GM12865 (cell line): ENCODE results near the gene EMILIN3.

ENCODE experiments used
- DNase-seq: peaks from one replicate; pipeline ENCODE4 v3.0.0; 2010; ENCODE audit warnings: low read depth
- H3K4me3 ChIP-seq: 2 replicates; pipeline ENCODE4 v1.5.1; 2011; ENCODE audit warnings: mild to moderate bottlenecking, low read depth, low read length, control low read depth
- CTCF ChIP-seq: IDR thresholded peaks from 2 replicates; pipeline ENCODE4 v1.5.1; 2011; ENCODE audit warnings: low read length, control low read depth, low read depth, inconsistent platforms; ENCODE audit not compliant: insufficient read depth; ENCODE audit errors: missing control alignments

The EMILIN3 gene

GRCh38 chr20:41353530-41353929, 13.1 kb downstream of the EMILIN3 start:
- no peak overlapping the region for H3K4me3 ChIP-seq
- DNase-seq: no peak
- no peak for TF ChIP-seq CTCF

- no peak for DNase-seq
- H3K4me3 ChIP-seq: no peak overlapping the region
- TF ChIP-seq CTCF: no peak
Observed at GRCh38 chr20:41352666-41353065, 14.0 kb downstream of the EMILIN3 start.

GRCh38 chr20:41352106-41352505, 14.5 kb downstream of the EMILIN3 start:
- no peak overlapping the region for H3K4me3 ChIP-seq

GRCh38 chr20:41350408-41350962, 16.1 kb downstream of the EMILIN3 start:
- no peak for DNase-seq
- H3K4me3 ChIP-seq: no peak overlapping the region
- no peak for TF ChIP-seq CTCF

More at GRCh38 chr20:41352106-41352505, 14.5 kb downstream of the EMILIN3 start:
- no peak for TF ChIP-seq CTCF
- DNase-seq: no peak

DNA sequence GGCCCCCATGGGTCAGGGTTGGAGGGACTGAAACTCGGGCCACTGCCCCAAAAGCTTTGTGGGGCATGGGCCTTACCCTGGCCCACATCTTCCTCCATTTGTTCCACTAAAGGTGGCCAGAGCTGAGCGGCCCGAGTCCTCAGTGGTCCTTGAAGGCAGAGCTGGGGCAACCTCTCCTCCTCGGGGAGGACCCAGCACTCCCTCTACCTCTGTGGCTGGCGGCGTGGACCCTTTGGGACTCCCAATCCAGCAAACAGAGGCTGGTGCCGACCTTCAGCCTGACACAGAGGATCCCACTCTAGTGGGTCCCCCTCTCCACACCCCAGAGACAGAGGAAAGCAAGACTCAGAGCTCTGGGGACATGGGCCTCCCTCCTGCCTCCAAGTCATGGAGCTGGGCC, 16.7 kb downstream of the EMILIN3 start:
- no peak for TF ChIP-seq CTCF
- H3K4me3 ChIP-seq: no peak overlapping the region
- no peak for DNase-seq

GRCh38 chr20:41349266-41349665, 17.4 kb downstream of the EMILIN3 start:
- TF ChIP-seq CTCF: no peak
- no peak for DNase-seq
- no peak overlapping the region for H3K4me3 ChIP-seq
